Stimulated activated naive B cell treated with anti-CD40 and anti-IgM and Interleukin-4, amounts not matched to agents 10 μg/mL and 1 μg/mL and 100 μg/mL, for 72 hours (primary cell): ENCODE results near the gene PITPNC1.

Experiments used
- ATAC-seq, 2 donors: fragments of 150-1000 bp; cut with Tn5 transposase; replicated peaks; 2 replicates each; pipeline ENCODE4 v1.10.0; 2021; ENCODE audit warnings: moderate library complexity in 1 of 2
- DNase-seq: peaks from one replicate; pipeline ENCODE4 v3.0.0; 2021
- H3K27ac Mint-ChIP-seq: one replicate; pipeline ENCODE4 v1.8.0; 2022; ENCODE audit warnings: mild to moderate bottlenecking, mixed read lengths
- H3K27me3 Mint-ChIP-seq, 2 donors: one replicate each; pipeline ENCODE4 v1.8.0; 2022; ENCODE audit warnings: mixed read lengths in 2 of 2
- H3K36me3 Mint-ChIP-seq, 2 donors: one replicate each; pipeline ENCODE4 v1.8.0; 2022; ENCODE audit warnings: mixed read lengths in 2 of 2, mild to moderate bottlenecking in 1 of 2
- H3K4me1 Mint-ChIP-seq, 2 donors: one replicate each; pipeline ENCODE4 v1.8.0; 2022; ENCODE audit warnings: mixed read lengths in 2 of 2, mild to moderate bottlenecking in 1 of 2
- H3K4me3 Mint-ChIP-seq, 2 donors: one replicate each; pipeline ENCODE4 v1.8.0; 2022; ENCODE audit warnings: mild to moderate bottlenecking in 2 of 2, mixed read lengths in 2 of 2, moderate library complexity in 1 of 2
- H3K9me3 Mint-ChIP-seq, 2 donors: one replicate each; pipeline ENCODE4 v1.8.0; 2022; ENCODE audit warnings: mixed read lengths in 2 of 2, mild to moderate bottlenecking in 1 of 2

PITPNC1 gene

GRCh38 chr17:67359960-67360791 lies 16.9 kb upstream of the PITPNC1 start:
- Mint-ChIP-seq H3K27ac (peak overlapping the region; percentile 4), H3K4me1 (peaks cover 21 to 52% of the 10 kb centered on the region in 2 donors), H3K9me3 (no peaks in the 10 kb centered on the region), H3K36me3 (peaks cover 16 to 35% of the 10 kb centered on the region in 2 donors), H3K27me3 (no peaks in the 10 kb centered on the region), H3K4me3 (no peak overlapping the region)
- DNase-seq: no peak
- peak; percentile 55 to 63 for ATAC-seq

- H3K27me3 Mint-ChIP-seq: no peaks in the 10 kb centered on the region
- no peak overlapping the region for H3K4me3 Mint-ChIP-seq
- no peak overlapping the region for H3K27ac Mint-ChIP-seq
- peaks cover 25 to 59% of the 10 kb centered on the region in 2 donors for H3K4me1 Mint-ChIP-seq
- H3K9me3 Mint-ChIP-seq: no peaks in the 10 kb centered on the region
- H3K36me3 Mint-ChIP-seq: peaks cover 16 to 31% of the 10 kb centered on the region in 2 donors
- no peak for DNase-seq
- ATAC-seq: no peak
These were observed 16.2 kb upstream of the PITPNC1 start for GRCh38 chr17:67360880-67361279.

- H3K4me1 Mint-ChIP-seq: peaks cover 25 to 60% of the 10 kb centered on the region in 2 donors
- DNase-seq: no peak
- no peak for ATAC-seq
- no peak overlapping the region for H3K27ac Mint-ChIP-seq
- no peaks in the 10 kb centered on the region for H3K9me3 Mint-ChIP-seq
- H3K36me3 Mint-ChIP-seq: peaks cover 19 to 32% of the 10 kb centered on the region in 2 donors
- H3K4me3 Mint-ChIP-seq: no peak overlapping the region
- H3K27me3 Mint-ChIP-seq: no peaks in the 10 kb centered on the region
These were observed 14.9 kb upstream of the PITPNC1 start for GRCh38 chr17:67362173-67362572.

GRCh38 chr17:67364847-67365737 lies 12.0 kb upstream of the PITPNC1 start:
- Mint-ChIP-seq H3K27me3 (no peaks in the 10 kb centered on the region), H3K4me3 (peak overlapping the region; percentile 91 to 92), H3K9me3 (no peaks in the 10 kb centered on the region), H3K36me3 (peaks cover 19 to 29% of the 10 kb centered on the region in 2 donors), H3K4me1 (peaks cover 20 to 41% of the 10 kb centered on the region in 2 donors), H3K27ac (peak overlapping the region; percentile 99)
- ATAC-seq: no peak
- no peak for DNase-seq

- peak; percentile 8 for DNase-seq
- H3K36me3 Mint-ChIP-seq: peaks cover 17 to 23% of the 10 kb centered on the region in 2 donors
- no peaks in the 10 kb centered on the region for H3K9me3 Mint-ChIP-seq
- no peaks in the 10 kb centered on the region for H3K27me3 Mint-ChIP-seq
- peak; percentile 29 to 59 for ATAC-seq
- peaks cover 14 to 34% of the 10 kb centered on the region in 2 donors for H3K4me1 Mint-ChIP-seq
- peak overlapping the region; percentile 91 to 92 for H3K4me3 Mint-ChIP-seq
- H3K27ac Mint-ChIP-seq: peak overlapping the region; percentile 99
These were observed 11.3 kb upstream of the PITPNC1 start for GRCh38 chr17:67365738-67366192.

GRCh38 chr17:67366193-67367157 lies 10.6 kb upstream of the PITPNC1 start, which contains the start of gene PSMD12:
Gene PSMD12, minus strand, starts transcription at chr17:67366577. Its CDS starts 58 bp downstream, at chr17:67366519.
- Mint-ChIP-seq H3K27me3 (no peaks in the 10 kb centered on the region), H3K27ac (peak within 1 kb of the TSS; percentile 99), H3K9me3 (no peaks in the 10 kb centered on the region), H3K4me1 (peaks cover 12 to 31% of the 10 kb centered on the region in 2 donors), H3K4me3 (peak within 1 kb of the TSS; percentile 91 to 92), H3K36me3 (peaks cover 13 to 19% of the 10 kb centered on the region in 2 donors)
- DNase-seq (peak; percentile 89), ATAC-seq (peak; percentile 90 to 97)

GRCh38 chr17:67369676-67370075 lies 7.4 kb upstream of the PITPNC1 start:
- peaks cover 11 to 18% of the 10 kb centered on the region in 2 donors for H3K4me1 Mint-ChIP-seq
- H3K27me3 Mint-ChIP-seq: no peaks in the 10 kb centered on the region
- no peak for DNase-seq
- no peak for ATAC-seq
- no peak overlapping the region for H3K27ac Mint-ChIP-seq
- H3K4me3 Mint-ChIP-seq: no peak overlapping the region
- peaks cover 6 to 8% of the 10 kb centered on the region in 2 donors for H3K36me3 Mint-ChIP-seq
- H3K9me3 Mint-ChIP-seq: no peaks in the 10 kb centered on the region

GRCh38 chr17:67372751-67373150 lies 4.3 kb upstream of the PITPNC1 start:
- H3K27ac Mint-ChIP-seq: no peak overlapping the region
- no peaks in the 10 kb centered on the region for H3K36me3 Mint-ChIP-seq
- no peak overlapping the region for H3K4me3 Mint-ChIP-seq
- ATAC-seq: no peak
- H3K27me3 Mint-ChIP-seq: no peaks in the 10 kb centered on the region
- DNase-seq: no peak
- H3K9me3 Mint-ChIP-seq: no peaks in the 10 kb centered on the region
- peaks cover 9 to 17% of the 10 kb centered on the region in 2 donors for H3K4me1 Mint-ChIP-seq

- peak overlapping the region; percentile 43 for H3K27ac Mint-ChIP-seq
- no peaks in the 10 kb centered on the region for H3K9me3 Mint-ChIP-seq
- H3K4me1 Mint-ChIP-seq: peaks cover 16 to 24% of the 10 kb centered on the region in 2 donors
- peak; percentile 70 for DNase-seq
- H3K36me3 Mint-ChIP-seq: peaks cover 3% of the 10 kb centered on the region in 2 donors
- H3K27me3 Mint-ChIP-seq: no peaks in the 10 kb centered on the region
- peak overlapping the region; percentile 52 to 67 for H3K4me3 Mint-ChIP-seq
- ATAC-seq: peak; percentile 60 to 61
These were observed 2.6 kb upstream of the PITPNC1 start for GRCh38 chr17:67374329-67375053.

- H3K4me3 Mint-ChIP-seq: no peak overlapping the region
- no peak for ATAC-seq
- peaks cover 21 to 25% of the 10 kb centered on the region in 2 donors for H3K4me1 Mint-ChIP-seq
- no peaks in the 10 kb centered on the region for H3K9me3 Mint-ChIP-seq
- no peak for DNase-seq
- peaks cover 3 to 7% of the 10 kb centered on the region in 2 donors for H3K36me3 Mint-ChIP-seq
- no peak overlapping the region for H3K27ac Mint-ChIP-seq
- H3K27me3 Mint-ChIP-seq: no peaks in the 10 kb centered on the region
These were observed 2.0 kb upstream of the PITPNC1 start for GRCh38 chr17:67375054-67375427.

GRCh38 chr17:67375716-67376115 lies 1.4 kb upstream of the PITPNC1 start:
- H3K4me3 Mint-ChIP-seq: no peak overlapping the region
- no peaks in the 10 kb centered on the region for H3K9me3 Mint-ChIP-seq
- no peaks in the 10 kb centered on the region for H3K27me3 Mint-ChIP-seq
- ATAC-seq (no peak), DNase-seq (no peak)
- H3K27ac Mint-ChIP-seq: no peak overlapping the region
- H3K36me3 Mint-ChIP-seq: peaks cover 3 to 7% of the 10 kb centered on the region in 2 donors
- peaks cover 21 to 25% of the 10 kb centered on the region in 2 donors for H3K4me1 Mint-ChIP-seq

GRCh38 chr17:67376415-67376736 lies 705 bp upstream of the PITPNC1 start:
- Mint-ChIP-seq H3K9me3 (no peaks in the 10 kb centered on the region), H3K4me3 (peak overlapping the region; percentile 77 to 95), H3K36me3 (peaks cover 3 to 7% of the 10 kb centered on the region in 2 donors), H3K27ac (no peak overlapping the region), H3K27me3 (no peaks in the 10 kb centered on the region), H3K4me1 (peaks cover 21 to 25% of the 10 kb centered on the region in 2 donors)
- DNase-seq (no peak), ATAC-seq (no peak)
